Urinary bladder (tissue), 4 donors: ENCODE data around the gene CACNA2D3. TPM values are rescaled to one million over a fixed set of nuclear protein-coding genes. Genes with fewer than 3 reads are reported as not detected.

Experiments
- DNase-seq: peaks from one replicate; pipeline ENCODE4 v3.0.0-alpha.2; 2015; ENCODE audit errors: extremely low spot score
- H3K27ac ChIP-seq: one replicate; pipeline ENCODE4 v1.5.1; 2013; ENCODE audit warnings: low read depth, mild to moderate bottlenecking, moderate library complexity
- H3K36me3 ChIP-seq: one replicate; pipeline ENCODE4 v1.6.1; 2013; ENCODE audit warnings: mild to moderate bottlenecking, moderate library complexity; ENCODE audit not compliant: insufficient read depth
- H3K4me1 ChIP-seq: one replicate; pipeline ENCODE4 v1.6.1; 2013; ENCODE audit warnings: mild to moderate bottlenecking, moderate library complexity; ENCODE audit not compliant: insufficient read depth
- H3K4me3 ChIP-seq: one replicate; pipeline ENCODE4 v1.5.1; 2013; ENCODE audit warnings: low read depth, low read length
- WGBS: extraction: QIAGEN DNeasy Blood & Tissue Kit; methylation state at CpG from one replicate; pipeline ENCODE4 v1.1.7; 2013; 5-methylcytosine and 5-hydroxymethylcytosine counted together
- polyA plus RNA-seq: library from polyadenylated mRNA; stranded (reverse); fragments of 200-250 nt; gene quantifications from one replicate; pipeline ENCODE4 v1.2.3, GENCODE V29; 2013
- total RNA-seq: library from RNA; depleted of rRNA; stranded (reverse); fragments of >200 nt; gene quantifications from one replicate; pipeline ENCODE4 v1.2.3, GENCODE V29; 2014
- donor health status: healthy with polysubstance abuse.
- donor health status: healthy.

The CACNA2D3 gene
- total and polyA plus RNA-seq, 2 donors: 0.57 to 1.7 TPM

- Histone ChIP-seq H3K4me1 (no peaks in the 10 kb centered on the region), H3K4me3 (no peak overlapping the region), H3K36me3 (no peaks in the 10 kb centered on the region), H3K27ac (no peak overlapping the region)
- no peak for DNase-seq
- 40% methylated on average over 4 of the region's 4 CpGs for WGBS
Measured at GRCh38 chr3:54745843-54746242, 623.5 kb downstream of the CACNA2D3 start.

DNA sequence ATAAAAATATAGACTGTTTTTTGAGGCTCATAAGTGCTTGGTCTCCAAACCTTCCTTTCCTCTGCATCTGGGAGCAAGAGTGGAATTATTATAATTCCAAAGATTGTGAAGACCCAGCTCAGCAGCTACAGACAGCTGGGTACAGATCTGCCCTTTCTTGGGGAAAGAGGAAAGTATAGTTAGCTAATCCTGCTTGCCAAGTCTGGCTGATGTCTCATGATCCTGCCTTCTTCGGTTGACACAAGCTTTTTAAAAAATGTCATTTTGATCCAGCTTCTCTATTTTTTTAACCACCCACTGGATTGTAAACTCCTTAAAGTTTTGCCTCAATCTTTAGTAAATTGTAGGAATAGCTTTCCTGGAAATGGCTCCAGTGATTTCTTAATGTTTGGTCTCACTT lies 624.4 kb downstream of the CACNA2D3 start:
- DNase-seq: no peak
- no peak overlapping the region for H3K4me3 ChIP-seq
- H3K4me1 ChIP-seq: no peaks in the 10 kb centered on the region
- H3K36me3 ChIP-seq: no peaks in the 10 kb centered on the region
- H3K27ac ChIP-seq: no peak overlapping the region
- 34% methylated on average over 1 of the region's 1 CpG for WGBS

DNA sequence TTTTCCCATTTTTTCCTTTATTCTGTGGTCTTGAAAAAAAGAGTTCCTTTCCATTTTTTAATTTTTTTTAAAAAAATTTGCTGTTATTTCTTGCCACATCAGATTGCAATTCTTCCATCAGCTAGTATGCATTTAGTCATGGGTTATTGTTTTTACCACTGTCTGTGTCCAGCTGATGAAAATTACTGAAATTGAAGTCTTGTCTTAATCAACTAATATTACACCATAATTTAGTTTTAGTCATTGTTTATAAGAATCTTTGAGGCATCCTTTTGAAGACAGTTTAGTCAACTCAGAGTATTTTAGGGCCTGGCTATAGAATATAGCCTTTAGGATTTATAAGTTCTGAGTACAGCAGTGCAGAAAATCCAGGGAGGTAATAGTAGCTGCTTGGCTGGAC lies 633.4 kb downstream of the CACNA2D3 start:
- Histone ChIP-seq H3K4me3 (no peak overlapping the region), H3K36me3 (no peaks in the 10 kb centered on the region), H3K27ac (no peak overlapping the region), H3K4me1 (no peaks in the 10 kb centered on the region)
- no peak for DNase-seq

GRCh38 chr3:54756330-54756731 lies 634.0 kb downstream of the CACNA2D3 start:
- Histone ChIP-seq H3K4me1 (no peaks in the 10 kb centered on the region), H3K27ac (no peak overlapping the region), H3K36me3 (no peaks in the 10 kb centered on the region), H3K4me3 (no peak overlapping the region)
- no peak for DNase-seq
- WGBS: 55% methylated on average over 7 of the region's 7 CpGs

GRCh38 chr3:54758461-54758860 lies 636.1 kb downstream of the CACNA2D3 start:
- WGBS: 93% methylated on average over 3 of the region's 3 CpGs
- Histone ChIP-seq H3K27ac (no peak overlapping the region), H3K36me3 (no peaks in the 10 kb centered on the region)

DNA sequence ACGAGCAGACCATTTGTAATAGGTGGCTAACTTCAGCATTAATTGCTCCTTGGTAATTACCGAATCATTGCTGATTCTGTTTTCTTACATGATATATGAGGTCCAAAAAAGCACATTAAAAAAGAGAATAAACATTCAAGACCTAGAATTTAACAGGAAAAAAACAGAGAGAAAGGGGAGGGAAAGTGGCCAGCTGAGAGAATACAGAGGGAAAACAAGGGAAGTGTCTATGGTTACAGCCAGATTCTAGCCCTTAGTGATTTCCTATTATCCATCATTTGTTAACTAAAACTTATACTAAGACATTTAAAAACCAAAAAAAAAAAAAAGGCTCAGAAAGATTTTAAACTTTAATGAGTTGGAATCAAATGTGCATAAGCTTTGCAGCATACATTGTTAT lies 636.8 kb downstream of the CACNA2D3 start:
- Histone ChIP-seq H3K4me3 (no peak overlapping the region), H3K27ac (no peak overlapping the region), H3K4me1 (no peaks in the 10 kb centered on the region), H3K36me3 (no peaks in the 10 kb centered on the region)
- WGBS: 46% methylated on average over 2 of the region's 2 CpGs
- no peak for DNase-seq

More at GRCh38 chr3:54758461-54758860, 636.1 kb downstream of the CACNA2D3 start:
- Histone ChIP-seq H3K4me1 (no peaks in the 10 kb centered on the region), H3K4me3 (no peak overlapping the region)
- DNase-seq: no peak

DNA sequence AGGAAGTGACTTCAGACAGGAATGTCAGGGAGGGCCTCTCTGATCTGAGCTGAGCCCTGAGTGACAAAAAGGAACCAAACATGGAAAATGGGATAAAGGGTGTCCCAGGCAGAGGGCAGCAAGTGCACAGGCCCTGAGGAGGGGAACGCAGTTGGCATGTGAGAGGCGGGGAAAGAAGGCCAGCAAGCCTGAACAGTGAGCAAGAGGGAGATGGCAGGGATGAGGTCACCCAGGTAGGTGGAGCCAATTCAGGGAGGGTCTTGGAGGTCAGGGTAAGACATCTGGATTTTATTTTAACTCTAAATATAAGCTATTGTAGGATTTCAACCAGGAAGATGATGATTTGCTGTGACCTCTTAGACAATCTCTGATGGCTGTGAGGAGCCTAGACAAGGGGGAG lies 637.8 kb downstream of the CACNA2D3 start:
- no peaks in the 10 kb centered on the region for H3K4me1 ChIP-seq
- no peak overlapping the region for H3K4me3 ChIP-seq
- H3K27ac ChIP-seq: no peak overlapping the region
- 92% methylated on average over 2 of the region's 2 CpGs for WGBS
- no peak for DNase-seq
- H3K36me3 ChIP-seq: no peaks in the 10 kb centered on the region

- no peak overlapping the region for H3K27ac ChIP-seq
- 24% methylated on average over 1 of the region's 1 CpG for WGBS
Measured at GRCh38 chr3:54761637-54762036, 639.3 kb downstream of the CACNA2D3 start.

DNA sequence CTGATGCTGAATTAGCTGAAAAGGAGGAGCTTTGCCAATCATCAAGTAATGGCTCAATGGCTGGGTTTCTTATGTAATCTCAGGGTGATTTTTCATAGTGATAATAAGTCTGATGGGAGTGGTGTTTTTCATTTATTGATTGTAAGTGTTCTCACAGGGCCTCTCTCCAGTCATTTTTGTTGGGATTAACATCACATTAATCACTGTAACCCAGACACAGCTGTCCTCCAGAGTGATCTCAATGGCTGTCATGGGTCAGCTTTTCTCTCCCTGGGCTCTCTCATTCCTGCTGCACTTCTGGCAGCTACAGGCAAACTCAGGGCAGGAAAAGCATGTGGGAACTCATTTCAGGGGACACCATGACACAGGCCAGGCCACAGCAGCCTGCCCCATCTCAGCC lies 642.6 kb downstream of the CACNA2D3 start:
- H3K27ac ChIP-seq: no peak overlapping the region
- H3K36me3 ChIP-seq: no peaks in the 10 kb centered on the region
- H3K4me1 ChIP-seq: no peaks in the 10 kb centered on the region
- DNase-seq: no peak
- no peak overlapping the region for H3K4me3 ChIP-seq

More at GRCh38 chr3:54761637-54762036, 639.3 kb downstream of the CACNA2D3 start:
- Histone ChIP-seq H3K36me3 (no peaks in the 10 kb centered on the region), H3K4me3 (no peak overlapping the region), H3K4me1 (no peaks in the 10 kb centered on the region)
- no peak for DNase-seq

- H3K27ac ChIP-seq: no peak overlapping the region
- H3K36me3 ChIP-seq: no peaks in the 10 kb centered on the region
- DNase-seq: no peak
- no peak overlapping the region for H3K4me3 ChIP-seq
- H3K4me1 ChIP-seq: no peaks in the 10 kb centered on the region
- 81% methylated on average over 2 of the region's 2 CpGs for WGBS
Measured at GRCh38 chr3:54771050-54771449, 648.7 kb downstream of the CACNA2D3 start.

DNA sequence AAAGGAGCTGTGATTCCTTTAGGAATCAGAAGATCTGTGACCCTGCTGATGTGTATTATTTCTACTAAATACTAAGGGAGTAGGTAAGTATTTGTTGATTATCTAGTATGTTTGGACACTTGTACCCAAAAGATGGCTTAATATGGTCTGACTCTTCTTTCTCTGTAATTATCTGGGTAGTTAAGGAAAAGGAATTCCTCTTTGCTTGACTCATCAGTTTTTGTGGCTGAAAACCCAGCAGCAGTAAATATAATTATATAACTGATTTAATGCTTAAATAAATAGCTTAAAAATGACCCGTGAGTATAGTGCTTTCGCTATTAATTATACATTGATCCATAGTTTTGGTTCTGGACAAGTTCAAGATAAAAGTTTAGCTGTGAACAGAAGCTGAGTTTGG lies 649.7 kb downstream of the CACNA2D3 start:
- no peak for DNase-seq
- no peak overlapping the region for H3K27ac ChIP-seq
- 73% methylated on average over 2 of the region's 2 CpGs for WGBS
- H3K36me3 ChIP-seq: no peaks in the 10 kb centered on the region
- no peak overlapping the region for H3K4me3 ChIP-seq
- H3K4me1 ChIP-seq: no peaks in the 10 kb centered on the region

GRCh38 chr3:54772746-54773145 lies 650.4 kb downstream of the CACNA2D3 start:
- Histone ChIP-seq H3K27ac (no peak overlapping the region), H3K4me1 (no peaks in the 10 kb centered on the region), H3K4me3 (no peak overlapping the region), H3K36me3 (no peaks in the 10 kb centered on the region)
- no peak for DNase-seq
- 74% methylated on average over 2 of the region's 2 CpGs for WGBS

- H3K4me1 ChIP-seq: no peaks in the 10 kb centered on the region
- 34% methylated on average over 4 of the region's 4 CpGs for WGBS
- no peaks in the 10 kb centered on the region for H3K36me3 ChIP-seq
- no peak overlapping the region for H3K4me3 ChIP-seq
- DNase-seq: no peak
- H3K27ac ChIP-seq: no peak overlapping the region
Measured at GRCh38 chr3:54773271-54773670, 650.9 kb downstream of the CACNA2D3 start.

DNA sequence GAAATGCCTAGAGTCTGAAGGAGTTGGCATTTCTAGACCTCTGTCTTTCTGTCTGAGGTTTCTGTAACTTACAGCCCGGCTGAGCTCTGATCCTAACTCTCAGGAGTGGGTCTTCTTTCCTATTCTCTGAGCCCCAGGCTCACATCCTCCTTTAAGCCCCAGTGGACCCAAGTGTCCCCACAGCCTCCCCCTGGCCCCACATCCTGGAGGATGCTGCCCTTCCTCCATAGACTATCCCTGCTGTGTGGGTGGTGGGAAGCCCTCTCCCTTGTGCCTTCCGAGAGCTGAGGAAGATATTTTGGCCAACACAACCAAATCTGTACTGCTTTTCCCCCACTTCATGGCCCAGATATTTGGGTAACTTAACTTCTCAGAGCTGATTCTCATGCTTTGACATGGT lies 654.2 kb downstream of the CACNA2D3 start:
- H3K4me3 ChIP-seq: no peak overlapping the region
- no peak for DNase-seq
- no peak overlapping the region for H3K27ac ChIP-seq
- WGBS: 87% methylated on average over 2 of the region's 2 CpGs
- no peaks in the 10 kb centered on the region for H3K4me1 ChIP-seq
- no peaks in the 10 kb centered on the region for H3K36me3 ChIP-seq

- 73% methylated on average over 2 of the region's 2 CpGs for WGBS
- no peak for DNase-seq
- no peaks in the 10 kb centered on the region for H3K36me3 ChIP-seq
- no peaks in the 10 kb centered on the region for H3K4me1 ChIP-seq
- H3K4me3 ChIP-seq: no peak overlapping the region
- H3K27ac ChIP-seq: no peak overlapping the region
Measured at GRCh38 chr3:54777141-54777540, 654.8 kb downstream of the CACNA2D3 start.
